NCI-H526 (cell line): ENCODE results near the gene CASZ1.

Source experiments
- DNase-seq, 2 experiments: peaks; one replicate each; lab custom pipeline; 2025; lab: John Stamatoyannopoulos, UW

CASZ1 gene

GRCh38 chr1:10652626-10653025 is 143.8 kb downstream of the CASZ1 start:
- no peak for DNase-seq

GRCh38 chr1:10651793-10652192 is 144.7 kb downstream of the CASZ1 start:
- DNase-seq = peak in 1 of 2 experiments; percentile 52

GRCh38 chr1:10651389-10651766 is 145.1 kb downstream of the CASZ1 start:
- no peak for DNase-seq

GRCh38 chr1:10650556-10651388 is 145.7 kb downstream of the CASZ1 start:
- DNase-seq = no peak

- DNase-seq = no peak
Observed at GRCh38 chr1:10649517-10650201, 146.8 kb downstream of the CASZ1 start.

- DNase-seq = no peak
Observed at GRCh38 chr1:10648689-10649516, 147.5 kb downstream of the CASZ1 start.

- no peak for DNase-seq
Observed at GRCh38 chr1:10647414-10648170, 148.9 kb downstream of the CASZ1 start.

- DNase-seq = peak in 1 of 2 experiments; percentile 19
Observed at GRCh38 chr1:10646347-10646861, 150.0 kb downstream of the CASZ1 start.

GRCh38 chr1:10644307-10645128 is 151.9 kb downstream of the CASZ1 start:
- no peak for DNase-seq

GRCh38 chr1:10643607-10644306 is 152.7 kb downstream of the CASZ1 start:
- peak in 1 of 2 experiments; percentile 45 for DNase-seq

GRCh38 chr1:10642403-10643080 is 153.9 kb downstream of the CASZ1 start:
- DNase-seq = no peak

GRCh38 chr1:10641976-10642375 is 154.5 kb downstream of the CASZ1 start:
- DNase-seq = no peak

- no peak for DNase-seq
Observed at GRCh38 chr1:10640843-10641553, 155.4 kb downstream of the CASZ1 start.

- peak in 1 of 2 experiments; percentile 22 for DNase-seq
Observed at GRCh38 chr1:10639775-10640578, 156.5 kb downstream of the CASZ1 start.

- no peak for DNase-seq
Observed at GRCh38 chr1:10639011-10639774, 157.3 kb downstream of the CASZ1 start.

- no peak for DNase-seq
Observed at GRCh38 chr1:10638559-10639005, 157.9 kb downstream of the CASZ1 start.
